Measurements from ENCODE around the gene PNMA6E. TPM values are rescaled to one million over a fixed set of nuclear protein-coding genes. Genes with fewer than 3 reads are reported as not detected.

Gene PNMA6E
- total RNA-seq = not detected
- long read RNA-seq, donor 1 = 0 reads
- long read RNA-seq, donor 2 = 0 reads

GRCh38 chrX:153401133-153401764 is at the start of gene PNMA6E:
Gene PNMA6E (minus strand): TSS chrX:153401350. CDS start chrX:153398849, 2,501 bp downstream.
- TF ChIP-seq CTCF (IDR thresholded peaks at IDR 0.05) = no peak
- H3K4me3 ChIP-seq = no peak within 1 kb of the TSS
- no peak for ATAC-seq
- DNase-seq = no peak
- H3K36me3 ChIP-seq (ENCODE audit: low read depth) = no peaks in the 10 kb centered on the region
- H3K9me3 ChIP-seq = no peaks in the 10 kb centered on the region
- intact Hi-C loops (cut with DNase I, micrococcal nuclease) = no loop called here
- H3K4me1 ChIP-seq (ENCODE audit: low read depth) = no peaks in the 10 kb centered on the region

- no peak for TF ChIP-seq CTCF (IDR thresholded peaks at IDR 0.05)
- no peak for DNase-seq
- intact Hi-C loops (cut with DNase I, micrococcal nuclease) = no loop called here
- ATAC-seq = no peak
- Histone ChIP-seq H3K4me3 (no peak overlapping the region), H3K4me1 (ENCODE audit: low read depth) (no peaks in the 10 kb centered on the region), H3K9me3 (no peaks in the 10 kb centered on the region), H3K36me3 (ENCODE audit: low read depth) (no peaks in the 10 kb centered on the region)
Observed at GRCh38 chrX:153450949-153451277, 49.8 kb upstream of the PNMA6E start.

GRCh38 chrX:153450114-153450948 is 49.2 kb upstream of the PNMA6E start:
- ATAC-seq (no peak), DNase-seq (no peak)
- H3K4me1 ChIP-seq (ENCODE audit: low read depth) = no peaks in the 10 kb centered on the region
- intact Hi-C loops (cut with DNase I, micrococcal nuclease) = no loop called here
- H3K36me3 ChIP-seq (ENCODE audit: low read depth) = no peaks in the 10 kb centered on the region
- no peak for TF ChIP-seq CTCF (IDR thresholded peaks at IDR 0.05)
- no peaks in the 10 kb centered on the region for H3K9me3 ChIP-seq
- no peak overlapping the region for H3K4me3 ChIP-seq

- DNase-seq = no peak
- ATAC-seq = no peak
- TF ChIP-seq CTCF (IDR thresholded peaks at IDR 0.05) = no peak
- Histone ChIP-seq H3K4me3 (no peak overlapping the region), H3K4me1 (ENCODE audit: low read depth) (no peaks in the 10 kb centered on the region), H3K36me3 (ENCODE audit: low read depth) (no peaks in the 10 kb centered on the region), H3K9me3 (no peaks in the 10 kb centered on the region)
- intact Hi-C loops (cut with DNase I, micrococcal nuclease) = no loop called here
Observed at GRCh38 chrX:153449368-153450113, 48.4 kb upstream of the PNMA6E start.

GRCh38 chrX:153448556-153449367 is 47.6 kb upstream of the PNMA6E start:
- Histone ChIP-seq H3K36me3 (ENCODE audit: low read depth) (no peaks in the 10 kb centered on the region), H3K9me3 (no peaks in the 10 kb centered on the region), H3K4me3 (no peak overlapping the region), H3K4me1 (ENCODE audit: low read depth) (no peaks in the 10 kb centered on the region)
- ATAC-seq (no peak), DNase-seq (no peak)
- no peak for TF ChIP-seq CTCF (IDR thresholded peaks at IDR 0.05)
- intact Hi-C loops (cut with DNase I, micrococcal nuclease) = no loop called here
